CD4-positive, CD25-positive, alpha-beta regulatory T cell (primary cell): ENCODE results near the gene THEM4. TPM values are rescaled to one million over a fixed set of nuclear protein-coding genes. Genes with fewer than 3 reads are reported as not detected.

ENCODE experiments used
- ATAC-seq, 2 donors: fragments of 150-1000 bp; cut with Tn5 transposase; one replicate each; pipeline ENCODE4 v1.10.0; 2021; ENCODE audit warnings: low read depth in 2 of 2, moderate number of reproducible peaks in 2 of 2, moderate library complexity in 1 of 2
- DNase-seq, 3 donors: peaks; one replicate each; pipeline versions ENCODE4 v3.0.0 to v3.0.0-alpha.2; 2012 to 2022; ENCODE audit warnings: mixed read lengths in 1 of 3
- H3K27ac ChIP-seq: one replicate; pipeline ENCODE4 v1.7.0; 2013; ENCODE audit warnings: mild to moderate bottlenecking, low read length; ENCODE audit not compliant: insufficient read depth, poor library complexity, severe bottlenecking
- H3K27me3 ChIP-seq: one replicate; pipeline ENCODE4 v1.7.0; 2013; ENCODE audit warnings: low read length; ENCODE audit not compliant: control insufficient read depth, insufficient read depth
- H3K36me3 ChIP-seq: one replicate; pipeline ENCODE4 v1.7.0; 2013; ENCODE audit warnings: mild to moderate bottlenecking, low read length, moderate library complexity; ENCODE audit not compliant: control insufficient read depth, insufficient read depth
- H3K4me1 ChIP-seq: 2 replicates; pipeline ENCODE4 v1.7.0; 2013; ENCODE audit warnings: mild to moderate bottlenecking, low read length; ENCODE audit not compliant: insufficient read depth, control insufficient read depth, poor library complexity, severe bottlenecking
- H3K4me3 ChIP-seq: one replicate; pipeline ENCODE4 v1.7.0; 2013; ENCODE audit warnings: low read depth, mild to moderate bottlenecking, low read length, moderate library complexity
- H3K9me3 ChIP-seq, 2 experiments: 1 replicate in 1 of 2; 2 replicates in 1 of 2; pipeline ENCODE4 v1.7.0; 2013; ENCODE audit warnings: low read length in 2 of 2, mild to moderate bottlenecking in 1 of 2, moderate library complexity in 1 of 2; ENCODE audit not compliant: control insufficient read depth in 2 of 2
- H3K27ac Mint-ChIP-seq, 3 donors: one replicate each; pipeline ENCODE4 v1.8.0; 2020 to 2022; ENCODE audit warnings: mild to moderate bottlenecking in 3 of 3, mixed read lengths in 3 of 3, moderate library complexity in 2 of 3
- H3K27me3 Mint-ChIP-seq: one replicate; pipeline ENCODE4 v1.8.0; 2022; ENCODE audit warnings: mild to moderate bottlenecking, mixed read lengths
- H3K36me3 Mint-ChIP-seq: one replicate; pipeline ENCODE4 v1.8.0; 2020; ENCODE audit warnings: mixed read lengths
- H3K4me1 Mint-ChIP-seq, 4 donors: one replicate each; pipeline ENCODE4 v1.8.0; 2020 to 2022; ENCODE audit warnings: mixed read lengths in 4 of 4, mild to moderate bottlenecking in 1 of 4
- H3K4me3 Mint-ChIP-seq, 4 donors: one replicate each; pipeline ENCODE4 v1.8.0; 2020 to 2022; ENCODE audit warnings: mild to moderate bottlenecking in 4 of 4, mixed read lengths in 4 of 4, moderate library complexity in 3 of 4
- H3K9me3 Mint-ChIP-seq, 7 donors: one replicate each; pipeline ENCODE4 v1.8.0; 2020 to 2022; ENCODE audit warnings: mixed read lengths in 7 of 7, mild to moderate bottlenecking in 3 of 7, moderate library complexity in 2 of 7
- polyA plus RNA-seq, 4 donors: library from polyadenylated mRNA; unstranded; fragments of 300-500 nt; fragmentation: Illumina TruSeq; gene quantifications; one replicate each; pipeline ENCODE4 v1.2.3, GENCODE V29; 2021
- total RNA-seq: library from RNA; stranded (reverse); gene quantifications from one replicate; pipeline ENCODE4 v1.2.3, GENCODE V29; 2022

Gene THEM4
- total and polyA plus RNA-seq, 5 donors from 2014 or later, result 69.5 to 146 (median 105) TPM

DNA sequence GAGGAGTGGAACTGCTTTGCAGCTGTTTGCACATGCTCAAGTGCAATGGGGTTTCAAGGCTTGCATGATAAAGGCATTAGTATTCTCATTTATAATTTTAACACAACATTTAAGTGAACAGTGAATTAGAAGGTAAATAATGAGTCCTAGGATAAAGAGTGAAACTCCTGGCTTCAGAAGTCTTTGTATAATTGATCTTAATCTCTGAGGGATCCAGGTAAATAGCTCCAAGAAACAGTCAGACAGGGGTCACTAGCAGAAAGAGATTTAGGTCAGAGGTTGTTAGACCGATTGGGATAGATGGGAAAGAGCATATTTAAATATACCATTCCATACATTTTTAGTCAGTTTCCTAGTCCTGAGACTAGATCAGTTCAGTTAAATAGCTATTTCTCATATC is 14.1 kb upstream of the THEM4 start:
- H3K9me3 Mint-ChIP-seq, result no peaks in the 10 kb centered on the region
- DNase-seq, result no peak
- ATAC-seq, result no peak
- no peaks in the 10 kb centered on the region for H3K27me3 ChIP-seq
- H3K4me3 ChIP-seq, result no peak overlapping the region
- H3K36me3 ChIP-seq, result no peaks in the 10 kb centered on the region
- H3K27ac Mint-ChIP-seq, result peak overlapping the region in 1 of 3 donors; percentile 15
- H3K27me3 Mint-ChIP-seq, result peaks cover 11% of the 10 kb centered on the region
- H3K27ac ChIP-seq, result no peak overlapping the region
- peaks cover 9 to 36% (median 20%) of the 10 kb centered on the region in 4 donors for H3K4me1 Mint-ChIP-seq
- H3K4me1 ChIP-seq, result peaks cover 7% of the 10 kb centered on the region
- no peak overlapping the region for H3K4me3 Mint-ChIP-seq
- no peaks in the 10 kb centered on the region for H3K9me3 ChIP-seq
- H3K36me3 Mint-ChIP-seq, result no peaks in the 10 kb centered on the region

DNA sequence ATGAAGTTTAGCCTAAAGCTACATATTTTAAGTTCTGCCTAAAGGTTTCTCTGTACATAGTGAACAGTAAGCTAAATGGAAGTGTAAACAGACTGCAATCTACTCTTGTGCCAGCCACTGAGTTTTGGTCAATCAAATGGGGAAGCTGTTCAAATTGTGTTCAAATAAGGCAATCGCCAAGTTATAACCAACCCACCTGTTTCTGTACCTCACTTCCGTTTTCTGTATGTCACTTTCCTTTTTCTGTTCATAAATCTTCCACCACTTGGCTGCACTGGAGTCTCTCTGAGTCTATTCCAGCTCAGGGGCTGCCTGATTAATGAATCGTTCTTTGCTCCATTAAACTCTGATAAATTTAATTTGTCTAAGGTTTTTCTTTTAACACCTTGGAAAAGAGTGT is 10.8 kb upstream of the THEM4 start:
- Mint-ChIP-seq H3K4me1 (peaks cover 4 to 19% (median 13%) of the 10 kb centered on the region in 4 donors), H3K9me3 (peaks cover 0 to 2% (median 0%) of the 10 kb centered on the region in 7 donors), H3K27ac (no peak overlapping the region), H3K4me3 (no peak overlapping the region), H3K27me3 (peaks cover 11% of the 10 kb centered on the region), H3K36me3 (no peaks in the 10 kb centered on the region)
- Histone ChIP-seq H3K9me3 (no peaks in the 10 kb centered on the region), H3K27me3 (no peaks in the 10 kb centered on the region), H3K36me3 (no peaks in the 10 kb centered on the region), H3K4me3 (no peak overlapping the region), H3K27ac (no peak overlapping the region), H3K4me1 (peaks cover 2% of the 10 kb centered on the region)
- DNase-seq (peak in 1 of 3 donors; percentile 33), ATAC-seq (no peak)

DNA sequence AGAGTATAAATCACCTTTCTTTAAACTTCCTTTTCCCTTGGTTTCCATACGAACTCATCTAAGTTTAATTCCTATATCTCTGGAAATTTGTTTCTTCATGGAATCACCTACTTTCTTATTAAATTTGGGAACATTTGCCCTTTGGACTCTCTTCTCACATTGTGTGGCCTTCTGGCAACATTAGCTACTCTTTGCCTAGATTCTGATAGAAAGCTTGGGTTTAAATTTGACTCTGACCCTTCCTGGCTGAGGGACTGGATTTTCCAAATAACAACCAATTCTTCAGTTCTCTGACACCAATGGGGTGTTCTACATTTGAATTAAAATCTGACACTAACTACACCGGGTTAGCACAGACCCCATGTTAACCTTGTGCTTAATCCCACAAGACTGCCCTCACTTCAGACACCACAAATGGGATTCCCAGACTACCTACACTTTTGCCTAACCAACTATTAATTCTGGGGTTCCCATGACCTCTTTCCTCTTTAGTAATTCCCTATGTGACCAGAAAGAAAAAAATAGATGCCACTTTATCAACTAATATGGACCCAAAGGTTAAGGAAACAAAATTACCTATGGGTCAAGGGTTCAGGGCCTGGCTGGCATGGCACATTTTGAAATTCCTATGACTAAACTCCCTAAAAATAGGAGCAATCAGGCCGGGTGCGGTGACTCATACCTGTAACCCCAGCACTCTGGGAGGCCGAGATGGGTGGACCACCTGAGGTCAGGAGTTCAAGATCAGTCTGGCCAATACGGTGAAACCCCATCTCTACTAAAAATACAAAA is 9.7 kb upstream of the THEM4 start:
- no peak overlapping the region for H3K4me3 Mint-ChIP-seq
- ATAC-seq, result no peak
- H3K27me3 Mint-ChIP-seq, result peaks cover 11% of the 10 kb centered on the region
- DNase-seq, result no peak
- no peaks in the 10 kb centered on the region for H3K36me3 Mint-ChIP-seq
- H3K36me3 ChIP-seq, result no peaks in the 10 kb centered on the region
- no peak overlapping the region for H3K27ac ChIP-seq
- peaks cover 0 to 14% (median 7%) of the 10 kb centered on the region in 4 donors for H3K4me1 Mint-ChIP-seq
- no peaks in the 10 kb centered on the region for H3K9me3 ChIP-seq
- H3K4me3 ChIP-seq, result no peak overlapping the region
- no peak overlapping the region for H3K27ac Mint-ChIP-seq
- H3K27me3 ChIP-seq, result no peaks in the 10 kb centered on the region
- peaks cover 0 to 2% (median 0%) of the 10 kb centered on the region in 7 donors for H3K9me3 Mint-ChIP-seq
- no peaks in the 10 kb centered on the region for H3K4me1 ChIP-seq

DNA sequence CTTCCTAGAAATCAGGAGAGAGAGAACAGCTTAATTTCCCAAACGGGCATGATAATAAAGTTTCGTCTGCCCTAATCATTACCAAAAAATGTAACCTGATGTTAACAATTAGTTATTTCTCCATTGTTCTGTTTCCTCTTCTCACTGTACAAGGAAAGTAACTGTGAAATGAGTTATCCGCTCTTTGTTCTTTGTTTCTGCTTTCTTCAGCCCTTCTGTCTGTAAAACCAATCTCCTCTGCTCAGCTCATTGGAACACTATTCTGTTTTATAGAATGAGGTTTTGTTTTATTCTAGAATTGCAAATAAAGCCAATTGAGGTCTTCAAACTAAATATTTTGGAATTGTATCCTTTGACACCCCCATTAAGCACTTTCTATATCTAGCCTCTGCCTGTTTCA is 8.8 kb upstream of the THEM4 start:
- H3K9me3 Mint-ChIP-seq, result peaks cover 0 to 2% (median 0%) of the 10 kb centered on the region in 7 donors

DNA sequence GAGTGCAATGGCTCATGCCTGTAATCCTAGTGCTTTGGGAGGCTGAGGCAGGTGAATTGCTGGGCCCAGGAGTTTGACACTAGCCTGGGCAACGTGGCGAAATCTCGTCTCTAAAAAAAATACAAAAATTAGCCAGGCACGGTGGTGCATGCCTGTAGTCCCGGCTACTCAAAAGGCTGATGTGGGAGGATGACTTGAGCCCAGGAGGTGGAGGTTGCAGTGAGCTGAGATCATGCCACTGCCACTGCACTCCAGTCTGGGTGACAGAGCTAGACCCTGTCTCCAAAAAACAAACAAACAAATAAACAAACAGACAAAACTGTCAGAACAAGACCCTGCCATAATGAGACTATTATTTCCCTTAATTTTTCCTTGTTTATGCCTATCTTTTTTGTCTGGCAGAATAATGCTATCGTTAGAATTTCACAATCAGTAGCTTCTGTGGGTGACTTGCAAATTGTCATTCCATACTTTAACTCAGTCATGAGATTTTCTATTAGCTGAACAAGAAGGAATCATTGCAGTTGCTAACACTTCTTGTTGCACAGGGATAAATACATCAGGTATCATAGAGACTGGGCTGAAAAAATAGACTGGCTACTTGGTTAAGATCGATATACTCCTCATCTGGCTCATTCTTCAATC is 7.5 kb upstream of the THEM4 start:
- no peaks in the 10 kb centered on the region for H3K36me3 Mint-ChIP-seq
- peaks cover 0 to 8% (median 5%) of the 10 kb centered on the region in 4 donors for H3K4me1 Mint-ChIP-seq
- no peaks in the 10 kb centered on the region for H3K9me3 ChIP-seq
- no peaks in the 10 kb centered on the region for H3K4me1 ChIP-seq
- H3K36me3 ChIP-seq, result no peaks in the 10 kb centered on the region
- H3K27me3 ChIP-seq, result no peaks in the 10 kb centered on the region
- H3K4me3 Mint-ChIP-seq, result no peak overlapping the region
- H3K4me3 ChIP-seq, result no peak overlapping the region
- H3K9me3 Mint-ChIP-seq, result peaks cover 0 to 2% (median 0%) of the 10 kb centered on the region in 7 donors
- DNase-seq, result no peak
- H3K27me3 Mint-ChIP-seq, result peaks cover 11% of the 10 kb centered on the region
- ATAC-seq, result no peak
- H3K27ac ChIP-seq, result no peak overlapping the region
- H3K27ac Mint-ChIP-seq, result peak overlapping the region in 1 of 3 donors; percentile 50

More for the DNA sequence above, 8.8 kb upstream of the THEM4 start:
- H3K27ac Mint-ChIP-seq, result no peak overlapping the region
- ATAC-seq, result no peak
- H3K36me3 Mint-ChIP-seq, result no peaks in the 10 kb centered on the region
- no peaks in the 10 kb centered on the region for H3K36me3 ChIP-seq
- H3K9me3 ChIP-seq, result no peaks in the 10 kb centered on the region
- H3K27me3 ChIP-seq, result no peaks in the 10 kb centered on the region
- no peak for DNase-seq
- H3K4me1 Mint-ChIP-seq, result peaks cover 0 to 8% (median 5%) of the 10 kb centered on the region in 4 donors
- no peaks in the 10 kb centered on the region for H3K4me1 ChIP-seq
- H3K4me3 Mint-ChIP-seq, result no peak overlapping the region
- H3K27ac ChIP-seq, result no peak overlapping the region
- peaks cover 11% of the 10 kb centered on the region for H3K27me3 Mint-ChIP-seq
- no peak overlapping the region for H3K4me3 ChIP-seq

DNA sequence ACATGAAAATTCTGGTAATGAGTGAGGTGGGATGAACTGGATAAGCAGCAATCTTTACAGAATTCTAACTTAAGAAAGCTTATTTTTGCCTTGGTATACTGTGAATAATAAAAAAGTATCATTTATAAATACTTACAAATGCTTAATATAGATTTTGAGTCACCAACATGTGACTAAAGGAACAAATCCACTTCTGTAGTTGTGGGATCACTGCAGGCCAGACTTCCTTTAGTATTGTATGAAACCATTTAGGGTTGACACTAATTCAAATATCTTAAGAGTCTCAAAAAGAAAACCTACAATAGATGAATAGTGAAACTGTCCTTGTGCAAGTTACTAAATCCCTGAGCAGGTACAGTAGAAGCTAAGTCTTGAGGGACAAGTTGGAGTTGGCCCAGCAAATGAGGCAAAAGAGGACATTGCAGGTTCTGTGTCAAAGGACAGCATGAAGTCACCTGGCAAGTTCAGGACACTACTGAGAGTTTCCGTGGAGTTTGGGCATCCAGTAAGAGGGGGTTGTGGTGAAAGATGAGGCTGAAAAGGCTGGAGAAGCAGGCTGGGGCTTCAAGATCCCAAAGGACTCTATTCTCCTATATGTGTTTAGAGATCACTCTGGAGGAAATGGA is 5.9 kb upstream of the THEM4 start:
- DNase-seq (no peak), ATAC-seq (no peak)
- H3K27ac Mint-ChIP-seq, result peak overlapping the region in 1 of 3 donors; percentile 35
- peaks cover 0 to 2% (median 0%) of the 10 kb centered on the region in 7 donors for H3K9me3 Mint-ChIP-seq
- peaks cover 4% of the 10 kb centered on the region for H3K27me3 Mint-ChIP-seq
- Histone ChIP-seq H3K27me3 (no peaks in the 10 kb centered on the region), H3K4me3 (no peak overlapping the region), H3K9me3 (no peaks in the 10 kb centered on the region), H3K27ac (no peak overlapping the region), H3K4me1 (peaks cover under 1% of the 10 kb centered on the region), H3K36me3 (no peaks in the 10 kb centered on the region)
- peaks cover 0 to 5% (median 2%) of the 10 kb centered on the region in 4 donors for H3K4me1 Mint-ChIP-seq
- H3K36me3 Mint-ChIP-seq, result no peaks in the 10 kb centered on the region
- no peak overlapping the region for H3K4me3 Mint-ChIP-seq

DNA sequence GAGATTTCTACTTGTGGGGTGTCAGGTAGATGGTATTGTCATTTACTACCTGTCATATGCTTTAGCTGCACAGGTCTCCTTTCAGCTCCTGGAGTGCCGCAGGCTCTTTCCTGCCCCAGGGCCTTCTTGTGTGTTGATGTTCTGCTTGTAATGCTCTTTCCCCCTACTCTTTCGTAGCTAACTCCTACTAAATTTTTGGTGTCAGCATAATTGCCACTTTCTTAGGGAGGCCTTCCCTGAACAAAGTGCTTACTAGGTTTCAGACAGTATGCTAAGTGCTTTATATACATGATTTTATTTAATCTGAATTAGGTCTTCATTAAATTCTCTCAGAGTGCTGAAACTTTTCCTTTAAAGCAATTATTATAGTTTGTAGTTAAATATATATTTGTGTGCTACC is 4.8 kb upstream of the THEM4 start:
- H3K27ac ChIP-seq, result no peak overlapping the region
- H3K36me3 ChIP-seq, result no peaks in the 10 kb centered on the region
- H3K36me3 Mint-ChIP-seq, result no peaks in the 10 kb centered on the region
- H3K9me3 ChIP-seq, result no peaks in the 10 kb centered on the region
- peaks cover 4% of the 10 kb centered on the region for H3K27me3 Mint-ChIP-seq
- H3K4me1 Mint-ChIP-seq, result peaks cover 0 to 6% (median 2%) of the 10 kb centered on the region in 4 donors
- no peak overlapping the region for H3K4me3 Mint-ChIP-seq
- peaks cover 0 to 2% (median 0%) of the 10 kb centered on the region in 7 donors for H3K9me3 Mint-ChIP-seq
- peaks cover 8% of the 10 kb centered on the region for H3K4me1 ChIP-seq
- H3K4me3 ChIP-seq, result no peak overlapping the region
- H3K27me3 ChIP-seq, result no peaks in the 10 kb centered on the region
- no peak overlapping the region for H3K27ac Mint-ChIP-seq
- ATAC-seq (no peak), DNase-seq (no peak)
